ENCODE results near the gene MAP2. TPM values are rescaled to one million over a fixed set of nuclear protein-coding genes. Genes with fewer than 3 reads are reported as not detected.

The MAP2 gene
- total RNA-seq, 1 experiment from 2014 or later: 7.4 TPM

DNA sequence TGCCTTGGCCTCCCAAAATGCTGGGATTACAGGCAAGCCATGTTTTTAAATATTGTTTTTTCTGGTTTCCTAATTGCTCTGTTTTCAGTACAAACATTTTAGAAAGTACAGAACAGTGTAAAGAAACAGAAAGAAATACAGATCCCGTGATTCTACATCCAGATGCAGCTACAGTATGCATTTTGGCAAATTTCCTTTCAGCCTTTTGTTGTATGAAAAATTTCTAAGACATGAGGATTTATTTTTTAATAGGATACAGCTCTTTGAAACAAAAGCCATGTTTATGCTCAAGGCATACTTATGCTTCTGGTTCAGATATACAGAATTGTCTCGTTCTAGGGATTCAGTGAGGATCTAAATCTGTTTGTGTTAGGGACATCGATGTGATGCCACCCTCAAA is 109.5 kb downstream of the MAP2 start:
- Histone ChIP-seq H3K9me2 (ENCODE audit: insufficient read depth) (no peaks in the 10 kb centered on the region), H3K4me1 (ENCODE audit: control insufficient read depth in 1 of 2, insufficient read depth in 2 of 2, low read length in 2 of 2) (no peaks in the 10 kb centered on the region), H3K27ac (ENCODE audit: low read depth, low read length) (no peak overlapping the region), H3K27me3 (ENCODE audit: insufficient read depth, low read length) (no peaks in the 10 kb centered on the region), H2AFZ (ENCODE audit: low read depth, low read length, poor library complexity, severe bottlenecking) (no peak overlapping the region), H4K20me1 (ENCODE audit: insufficient read depth) (no peaks in the 10 kb centered on the region), H3K79me2 (ENCODE audit: insufficient read depth, low read length) (no peaks in the 10 kb centered on the region), H3K4me2 (ENCODE audit: low read length) (no peak overlapping the region), H3K9me3 (ENCODE audit: control insufficient read depth in 1 of 2, insufficient read depth in 1 of 2, low read depth in 1 of 2, low read length in 2 of 2) (no peaks in the 10 kb centered on the region), H3K36me3 (ENCODE audit: control insufficient read depth in 1 of 2, insufficient read depth in 2 of 2, low read length in 2 of 2) (no peaks in the 10 kb centered on the region), H3K9ac (ENCODE audit: low read length) (no peak overlapping the region), H3K4me3 (replicated peaks in 1 of 2; ENCODE audit: low read depth in 1 of 2, low read length in 2 of 2) (no peak overlapping the region)
- ATAC-seq: no peak
- ChIA-PET RAD21 (ENCODE audit: low non-redundant PET in 1 of 2, low total read pairs in 2 of 2, uncharacterized antibody in 2 of 2, unreplicated experiment in 2 of 2) (no interaction called here), CTCF (no interaction called here), POLR2A (no interaction called here)
- intact Hi-C loops (cut with micrococcal nuclease): no loop called here
- no TSS peak for BruUV-seq (replicated peaks)
- no peak for DNase-seq (ENCODE audit: low read depth, low spot score)
- TF ChIP-seq RAD21 (IDR thresholded peaks at IDR 0.05; ENCODE audit: low read depth): no peak
- no peak for TF ChIP-seq CBX3 (IDR thresholded peaks at IDR 0.05; ENCODE audit: low read depth)
- no peak for TF ChIP-seq SIN3A (IDR thresholded peaks at IDR 0.05; ENCODE audit: low read depth)
- TF ChIP-seq ZNF274 (IDR thresholded peaks at IDR 0.05; ENCODE audit: low read depth, low read length): no peak
- no peak for TF ChIP-seq YY1 (IDR thresholded peaks at IDR 0.05; ENCODE audit: extremely low read depth, insufficient replicate concordance, low read depth, low read length)
- no peak for TF ChIP-seq EGR1 (IDR thresholded peaks at IDR 0.05; ENCODE audit: low read depth)
- TF ChIP-seq POLR2AphosphoS5 (IDR thresholded peaks at IDR 0.05; ENCODE audit: low read depth, low read length): no peak
- no peak for TF ChIP-seq JUND (IDR thresholded peaks at IDR 0.05)
- no peak for TF ChIP-seq TCF7L2 (IDR thresholded peaks at IDR 0.05; ENCODE audit: borderline replicate concordance, extremely low read depth, insufficient read depth, insufficient read length)
- TF ChIP-seq MAX (IDR thresholded peaks at IDR 0.05): no peak
- TF ChIP-seq ATF3 (IDR thresholded peaks at IDR 0.05): no peak
- TF ChIP-seq EZH2phosphoT487 (IDR thresholded peaks at IDR 0.05; ENCODE audit: borderline replicate concordance): no peak
- TF ChIP-seq POLR2A (IDR thresholded peaks at IDR 0.05; ENCODE audit: borderline replicate concordance, extremely low read depth, insufficient read depth, insufficient read length): no peak
- TF ChIP-seq, protein P1, sequence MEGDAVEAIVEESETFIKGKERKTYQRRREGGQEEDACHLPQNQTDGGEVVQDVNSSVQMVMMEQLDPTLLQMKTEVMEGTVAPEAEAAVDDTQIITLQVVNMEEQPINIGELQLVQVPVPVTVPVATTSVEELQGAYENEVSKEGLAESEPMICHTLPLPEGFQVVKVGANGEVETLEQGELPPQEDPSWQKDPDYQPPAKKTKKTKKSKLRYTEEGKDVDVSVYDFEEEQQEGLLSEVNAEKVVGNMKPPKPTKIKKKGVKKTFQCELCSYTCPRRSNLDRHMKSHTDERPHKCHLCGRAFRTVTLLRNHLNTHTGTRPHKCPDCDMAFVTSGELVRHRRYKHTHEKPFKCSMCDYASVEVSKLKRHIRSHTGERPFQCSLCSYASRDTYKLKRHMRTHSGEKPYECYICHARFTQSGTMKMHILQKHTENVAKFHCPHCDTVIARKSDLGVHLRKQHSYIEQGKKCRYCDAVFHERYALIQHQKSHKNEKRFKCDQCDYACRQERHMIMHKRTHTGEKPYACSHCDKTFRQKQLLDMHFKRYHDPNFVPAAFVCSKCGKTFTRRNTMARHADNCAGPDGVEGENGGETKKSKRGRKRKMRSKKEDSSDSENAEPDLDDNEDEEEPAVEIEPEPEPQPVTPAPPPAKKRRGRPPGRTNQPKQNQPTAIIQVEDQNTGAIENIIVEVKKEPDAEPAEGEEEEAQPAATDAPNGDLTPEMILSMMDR (IDR thresholded peaks at IDR 0.05 in 2 of 3, conservative IDR thresholded peaks at IDR 0.05 in 1 of 3; ENCODE audit: borderline replicate concordance in 1 of 3, insufficient read depth in 1 of 3, low read depth in 2 of 3, low read length in 2 of 3): no peak
